D721Med (cell line): ENCODE data around the gene OSCP1.
"Not testable (repeated sequence)": the region's sequence is repeated elsewhere in the genome, so short reads cannot be mapped to it uniquely, and the experiment has no call there.

Experiments used
- DNase-seq: peaks from one replicate; pipeline ENCODE4 v3.0.0; 2011; ENCODE audit warnings: low spot score; ENCODE audit not compliant: insufficient read length
- FAIRE-seq: peaks from 2 replicates; lab custom pipeline; 2011; peaks lifted over from hg19 to GRCh38; lab: Jason Lieb, UNC
- CTCF ChIP-seq: IDR thresholded peaks from 2 replicates; pipeline ENCODE4 v1.5.1; 2012; ENCODE audit warnings: mild to moderate bottlenecking, control low read depth; ENCODE audit not compliant: insufficient read depth; ENCODE audit errors: missing control alignments

OSCP1 gene

GRCh38 chr1:36480161-36480560, 29.9 kb upstream of the OSCP1 start:
- no peak for FAIRE-seq
- no peak for DNase-seq
- no peak for TF ChIP-seq CTCF

DNA sequence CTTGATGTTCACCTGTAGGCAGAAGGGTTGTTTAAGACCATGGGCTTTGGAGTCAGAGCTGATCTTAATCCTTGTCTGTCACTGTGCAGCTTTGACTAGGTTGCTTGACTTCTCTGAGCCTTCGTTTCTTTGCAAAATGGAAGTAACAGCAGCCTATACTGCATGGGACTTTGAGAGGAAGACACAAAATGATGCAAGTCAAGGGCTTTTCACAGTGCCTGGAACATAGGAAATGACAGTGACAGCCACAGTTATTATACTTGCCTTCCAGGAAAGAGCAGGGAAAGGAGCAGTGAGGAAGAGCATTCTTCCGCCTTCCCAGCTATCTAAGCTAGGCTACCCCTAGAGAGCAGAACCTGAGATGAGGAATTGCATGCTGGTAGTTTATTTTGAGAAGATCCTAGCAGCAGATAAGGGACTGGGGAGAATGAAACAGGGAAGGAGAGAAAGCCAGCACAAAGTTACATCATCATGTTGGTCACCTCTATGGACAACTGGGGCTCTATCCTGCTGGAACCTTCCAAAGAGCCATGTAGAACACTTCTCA, 29.3 kb upstream of the OSCP1 start:
- FAIRE-seq, result no peak
- DNase-seq, result no peak
- TF ChIP-seq CTCF, result no peak

DNA sequence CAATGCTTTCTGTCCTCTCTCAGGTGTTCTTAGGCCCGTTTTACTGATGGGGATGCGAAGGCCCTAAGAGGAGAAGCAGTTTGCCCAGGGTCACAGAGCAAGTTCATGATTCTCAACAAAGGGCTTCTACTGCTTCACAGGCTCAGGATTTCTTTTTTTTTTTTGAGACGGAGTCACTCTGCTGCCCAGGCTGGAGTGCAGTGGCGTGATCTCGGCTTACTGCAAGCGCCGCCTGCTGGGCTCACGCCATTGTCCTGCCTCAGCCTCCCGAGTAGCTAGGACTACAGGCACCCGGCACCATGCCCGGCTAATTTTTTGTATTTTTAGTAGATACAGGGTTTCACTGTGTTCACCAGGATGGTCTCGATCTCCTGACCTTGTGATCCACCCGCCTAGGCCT, 27.4 kb upstream of the OSCP1 start:
- DNase-seq, FAIRE-seq: not testable (repeated sequence)

DNA sequence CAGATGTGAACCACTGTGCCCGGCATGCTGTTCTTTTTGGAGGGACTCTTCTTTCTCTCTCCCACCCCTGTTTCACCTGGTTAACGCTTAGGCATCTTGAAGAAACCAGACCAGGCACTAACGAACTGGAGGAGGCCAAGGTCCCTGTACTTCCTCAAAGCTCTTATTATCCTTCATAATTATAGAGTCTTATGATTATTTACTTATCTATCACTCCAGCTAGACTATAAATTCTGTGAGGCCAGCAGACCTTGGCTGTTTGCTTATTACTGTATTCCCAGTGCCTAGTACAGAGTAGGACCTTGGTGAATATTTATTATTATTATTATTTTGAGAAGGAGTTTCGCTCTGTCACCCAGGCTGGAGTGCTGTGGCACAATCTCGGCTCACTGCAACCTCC, 26.7 kb upstream of the OSCP1 start:
- DNase-seq (peak; percentile 59), FAIRE-seq (no peak)
- TF ChIP-seq CTCF, result no peak

DNA sequence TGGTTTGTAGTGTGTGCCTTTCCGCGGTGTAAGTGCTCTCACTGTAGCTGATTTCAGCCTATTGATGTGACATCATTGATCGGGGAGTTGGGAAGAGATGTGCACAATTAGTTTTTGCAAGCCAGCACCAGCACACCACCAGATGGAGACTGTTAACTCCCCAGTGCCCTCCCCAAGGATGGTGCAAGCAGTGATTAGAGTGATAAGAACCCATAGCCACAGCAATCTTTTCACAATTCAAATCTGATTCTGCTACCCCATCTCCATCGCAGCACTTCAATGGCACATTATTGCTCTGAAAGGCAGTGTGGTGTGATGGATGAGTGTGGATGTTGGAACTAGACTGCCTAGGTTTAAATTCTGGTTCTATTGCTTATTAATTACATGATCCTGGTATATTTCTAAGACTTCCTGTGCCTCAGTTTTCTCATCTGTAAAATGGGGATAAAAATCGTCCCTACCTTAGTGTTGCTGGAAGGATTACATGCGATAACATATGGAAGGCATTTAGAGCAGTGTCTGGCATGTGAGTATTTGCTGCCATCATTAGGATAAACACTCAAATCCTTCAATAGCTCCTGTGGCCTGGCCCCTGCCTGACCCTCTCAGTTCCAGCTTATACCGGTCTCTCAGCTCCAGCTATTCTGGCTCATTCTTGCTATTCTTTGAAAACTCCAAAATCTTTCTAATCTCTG, 25.8 kb upstream of the OSCP1 start:
- TF ChIP-seq CTCF, result no peak
- DNase-seq (peak; percentile 70), FAIRE-seq (peak; percentile 77)

- FAIRE-seq (no peak), DNase-seq (no peak)
- no peak for TF ChIP-seq CTCF
Observed at GRCh38 chr1:36475341-36475740, 25.1 kb upstream of the OSCP1 start.

DNA sequence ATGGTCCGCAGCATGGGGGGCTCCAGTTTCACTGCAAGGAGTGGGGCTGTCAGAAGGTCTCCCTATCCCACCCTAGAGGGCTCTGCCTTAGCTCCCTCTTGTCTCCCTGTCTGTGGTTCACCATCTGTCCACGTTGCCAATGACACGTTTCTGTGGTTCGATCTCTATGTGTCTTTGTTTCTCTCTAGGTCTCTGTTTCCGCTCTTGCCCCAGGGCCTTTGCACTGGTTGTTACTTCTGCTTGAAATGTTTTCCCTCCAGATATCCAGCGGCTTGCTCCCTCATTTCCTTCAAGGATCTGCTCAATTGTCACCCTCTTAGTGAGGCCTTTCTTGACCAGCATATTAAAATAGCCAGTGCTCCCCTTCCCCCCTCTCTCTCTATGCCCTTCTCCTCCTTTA, 22.4 kb upstream of the OSCP1 start:
- TF ChIP-seq CTCF, result no peak
- DNase-seq, result no peak
- no peak for FAIRE-seq
